OCI-M2 (cell line): Measurements from ENCODE around the gene DDX24.

Source experiments
- DNase-seq: peaks from one replicate; lab custom pipeline; 2025; ENCODE audit not compliant: unreplicated experiment; lab: John Stamatoyannopoulos, UW

DDX24 gene, protein sequence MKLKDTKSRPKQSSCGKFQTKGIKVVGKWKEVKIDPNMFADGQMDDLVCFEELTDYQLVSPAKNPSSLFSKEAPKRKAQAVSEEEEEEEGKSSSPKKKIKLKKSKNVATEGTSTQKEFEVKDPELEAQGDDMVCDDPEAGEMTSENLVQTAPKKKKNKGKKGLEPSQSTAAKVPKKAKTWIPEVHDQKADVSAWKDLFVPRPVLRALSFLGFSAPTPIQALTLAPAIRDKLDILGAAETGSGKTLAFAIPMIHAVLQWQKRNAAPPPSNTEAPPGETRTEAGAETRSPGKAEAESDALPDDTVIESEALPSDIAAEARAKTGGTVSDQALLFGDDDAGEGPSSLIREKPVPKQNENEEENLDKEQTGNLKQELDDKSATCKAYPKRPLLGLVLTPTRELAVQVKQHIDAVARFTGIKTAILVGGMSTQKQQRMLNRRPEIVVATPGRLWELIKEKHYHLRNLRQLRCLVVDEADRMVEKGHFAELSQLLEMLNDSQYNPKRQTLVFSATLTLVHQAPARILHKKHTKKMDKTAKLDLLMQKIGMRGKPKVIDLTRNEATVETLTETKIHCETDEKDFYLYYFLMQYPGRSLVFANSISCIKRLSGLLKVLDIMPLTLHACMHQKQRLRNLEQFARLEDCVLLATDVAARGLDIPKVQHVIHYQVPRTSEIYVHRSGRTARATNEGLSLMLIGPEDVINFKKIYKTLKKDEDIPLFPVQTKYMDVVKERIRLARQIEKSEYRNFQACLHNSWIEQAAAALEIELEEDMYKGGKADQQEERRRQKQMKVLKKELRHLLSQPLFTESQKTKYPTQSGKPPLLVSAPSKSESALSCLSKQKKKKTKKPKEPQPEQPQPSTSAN

DNA sequence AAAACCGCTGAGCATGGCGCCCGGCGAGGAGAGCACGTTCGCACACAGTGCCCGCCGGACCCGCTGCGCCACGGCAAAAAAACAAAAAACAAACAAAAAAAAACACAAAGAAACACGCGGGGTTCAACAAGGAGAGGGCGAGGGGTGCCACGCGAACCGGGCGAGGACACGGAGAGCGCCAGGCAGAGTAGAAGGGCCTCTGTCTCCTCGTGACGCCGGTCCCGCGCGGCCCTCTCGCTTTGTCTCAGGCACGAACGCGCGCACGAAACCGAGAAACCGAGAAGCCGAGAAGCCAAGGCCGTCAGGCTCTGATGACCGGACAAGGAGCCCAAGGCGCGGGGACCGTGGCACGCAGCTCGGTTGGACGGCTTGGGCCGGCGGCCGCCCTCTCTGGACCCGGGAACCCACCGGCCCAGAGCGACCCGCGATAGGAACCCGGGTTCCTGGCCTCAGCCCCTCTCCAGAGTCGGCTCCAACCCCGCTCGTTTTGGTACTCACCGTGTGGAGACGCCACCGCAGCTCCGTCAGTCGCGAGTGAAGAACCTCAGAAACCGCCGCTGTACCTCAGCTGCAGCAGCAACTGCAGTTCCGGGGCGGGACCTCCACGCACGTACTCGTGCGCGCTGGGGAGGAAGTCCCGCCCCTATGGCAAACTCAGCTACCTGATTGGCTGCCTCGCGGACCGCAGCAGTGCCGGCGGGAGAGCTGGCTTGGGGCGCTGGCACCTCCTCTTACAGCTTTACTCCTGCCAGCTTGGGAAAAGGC, at the start of gene DDX24, which contains the start of gene IFI27L1:
DDX24 (minus strand) TSS at position 582 of the 765 bp plus-strand sequence. CDS start 1,460 bp downstream, outside the sequence.
IFI27L1 (plus strand) TSS at position 690 of the 765 bp plus-strand sequence. CDS start 15,628 bp downstream, outside the sequence.
- peak; percentile 77 for DNase-seq

DNA sequence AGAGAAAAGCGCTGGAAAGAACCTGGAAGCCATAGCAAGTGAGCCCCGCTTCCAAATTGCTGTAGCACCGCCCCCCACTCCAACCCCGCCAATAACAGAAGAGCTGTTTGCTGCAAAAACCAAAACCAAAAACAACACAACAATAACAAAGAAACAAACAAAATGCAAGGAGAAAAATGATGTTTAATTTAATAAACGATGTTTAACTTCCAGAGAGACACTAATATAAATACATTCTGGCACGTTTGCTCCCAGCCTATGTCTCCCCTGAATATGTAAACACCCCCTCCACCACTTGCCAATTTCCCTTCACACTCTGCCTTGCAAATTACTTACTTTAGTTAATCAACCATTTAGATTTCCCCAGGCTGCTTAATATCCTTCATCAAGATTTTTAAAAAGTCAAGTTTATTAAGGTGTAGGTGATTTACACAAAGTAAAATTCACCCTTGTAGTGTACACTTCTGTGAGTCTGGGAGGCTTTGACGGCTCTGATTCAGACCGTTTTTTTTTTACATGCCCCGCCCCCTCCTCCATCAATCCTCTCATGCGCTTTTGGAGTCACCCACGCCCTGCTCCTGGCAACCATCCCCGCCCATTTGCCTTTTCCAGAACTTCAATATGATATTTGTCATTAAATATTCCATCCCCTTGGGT, 48.9 kb upstream of the DDX24 start:
- DNase-seq: peak; percentile 11

DNA sequence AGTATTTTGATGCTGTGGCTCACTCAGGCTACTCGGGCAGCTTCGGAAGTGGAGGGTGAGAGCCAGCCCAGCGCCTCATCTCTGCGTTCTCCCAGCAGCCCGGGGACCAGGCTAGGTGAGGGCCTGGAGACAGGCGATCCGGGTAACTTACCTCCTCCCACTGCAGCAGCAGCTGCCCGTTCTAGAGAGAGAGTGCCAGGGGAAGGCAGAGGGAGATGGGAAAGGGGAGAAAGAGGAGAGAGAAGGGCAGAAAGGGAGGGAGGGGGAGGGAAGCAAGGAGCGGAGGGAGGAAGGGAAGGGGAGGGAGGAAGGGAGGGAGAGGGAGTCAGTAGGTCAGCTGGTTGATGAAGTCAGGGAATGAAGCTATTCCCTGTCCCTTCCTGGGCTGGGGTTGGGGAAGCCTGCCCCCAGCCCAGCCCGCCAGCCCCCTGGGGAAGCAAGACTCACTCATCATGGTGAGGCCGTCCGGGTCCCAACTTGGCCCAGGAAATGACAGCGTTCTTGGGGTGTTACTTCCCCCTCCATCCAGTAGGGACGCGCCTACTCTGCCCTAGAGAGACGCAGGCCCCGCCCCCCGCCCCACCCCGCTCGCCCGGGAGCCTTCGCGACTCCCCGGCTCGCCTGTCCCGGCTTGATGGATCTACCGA, 48.2 kb upstream of the DDX24 start, which contains the start of gene IFI27L2:
IFI27L2 (minus strand) TSS at position 494 of the 647 bp plus-strand sequence; CDS start at position 454, 40 bp downstream.
- DNase-seq: no peak

- DNase-seq: no peak
Measured at GRCh38 chr14:94128216-94128839, 47.3 kb upstream of the DDX24 start.

DNA sequence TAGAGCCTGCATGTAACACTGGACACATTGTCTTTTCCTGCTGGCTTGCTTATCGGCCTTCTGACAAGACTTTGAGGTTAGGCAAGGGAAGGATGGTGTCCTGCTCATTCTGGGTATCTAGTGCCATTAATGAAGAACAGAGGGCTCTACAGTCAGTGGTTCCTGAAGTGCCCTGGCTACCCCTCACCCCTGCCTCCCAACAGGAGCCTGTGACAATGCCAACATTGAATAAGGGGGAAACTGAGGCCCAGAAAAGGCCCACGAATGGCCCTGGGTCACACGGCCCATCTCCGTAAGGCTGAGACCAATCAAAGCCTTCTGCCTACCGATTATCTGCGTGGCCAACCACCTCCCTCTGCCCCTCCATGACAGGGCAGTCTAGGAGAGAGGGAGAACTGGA, 46.3 kb upstream of the DDX24 start:
- DNase-seq: no peak

DNA sequence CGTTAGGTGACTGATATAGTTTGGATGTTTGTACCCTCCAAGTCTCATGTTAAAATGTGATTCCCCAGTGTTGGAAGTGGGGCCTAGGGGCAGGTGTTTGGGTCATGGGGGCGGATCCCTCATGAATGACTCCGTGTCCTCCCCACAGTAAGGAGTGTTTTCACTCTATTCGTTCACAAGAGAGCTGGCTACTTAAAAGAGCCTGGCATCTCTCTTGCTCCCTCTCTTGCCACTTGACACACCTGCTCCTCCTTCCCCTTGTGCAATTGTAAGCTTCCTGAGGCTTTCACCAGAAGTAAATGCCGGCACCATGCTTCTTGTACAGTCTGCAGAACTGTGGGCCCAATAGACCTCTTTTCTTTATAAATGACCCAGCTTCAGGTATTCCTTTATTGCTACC, 45.8 kb upstream of the DDX24 start:
- no peak for DNase-seq

DNA sequence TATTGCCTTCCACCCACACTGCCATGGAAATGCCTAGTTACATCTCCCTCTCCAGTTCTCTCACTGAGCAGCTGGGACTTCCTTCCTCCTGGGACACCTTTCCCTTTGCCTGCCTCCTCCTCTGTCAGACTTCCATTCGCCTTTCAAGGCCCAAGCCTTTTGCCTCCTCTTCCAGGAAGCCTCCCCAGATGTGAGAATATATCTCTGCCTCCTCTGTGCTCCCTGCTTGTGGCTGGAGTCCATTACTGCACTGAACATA, 45.3 kb upstream of the DDX24 start:
- DNase-seq: no peak

DNA sequence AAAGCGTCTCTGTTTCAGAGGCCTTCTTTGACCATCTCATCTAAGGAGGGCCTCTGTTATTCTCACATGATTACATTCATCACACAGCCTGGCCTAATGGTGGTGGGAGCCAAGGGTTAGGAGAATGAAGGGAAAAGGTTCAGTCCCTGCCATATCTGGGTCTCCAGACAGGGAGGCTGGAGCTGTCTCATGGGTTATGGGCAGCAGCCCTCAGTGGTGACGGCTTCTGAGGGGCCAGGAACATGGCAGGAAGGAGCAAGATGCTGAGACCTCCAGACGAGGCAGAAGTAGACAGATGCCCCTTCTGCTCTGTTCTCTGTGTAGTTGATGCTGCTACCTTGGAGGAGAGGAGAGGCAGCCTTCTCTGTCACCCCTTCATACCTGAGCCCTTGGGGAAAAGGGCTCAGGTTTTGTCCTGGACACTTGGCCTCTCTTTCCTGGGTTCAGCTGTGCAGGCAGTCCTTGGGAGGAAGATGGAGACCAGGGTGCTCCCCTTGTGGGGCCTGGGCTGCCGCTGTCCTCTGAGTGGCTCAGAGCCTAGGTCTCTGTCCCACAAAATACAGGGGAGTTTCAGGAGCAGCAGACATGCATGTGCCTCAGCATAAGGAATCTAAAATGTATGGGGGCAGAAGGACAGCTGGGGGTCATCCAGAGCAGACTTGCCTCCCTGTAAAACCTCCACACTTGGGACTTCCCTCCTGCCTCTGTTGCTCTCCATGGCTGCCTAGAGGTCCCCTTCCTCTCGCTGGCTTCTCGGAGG, 44.8 kb upstream of the DDX24 start:
- DNase-seq: no peak

GRCh38 chr14:94124582-94125377, 43.8 kb upstream of the DDX24 start:
- no peak for DNase-seq

DNA sequence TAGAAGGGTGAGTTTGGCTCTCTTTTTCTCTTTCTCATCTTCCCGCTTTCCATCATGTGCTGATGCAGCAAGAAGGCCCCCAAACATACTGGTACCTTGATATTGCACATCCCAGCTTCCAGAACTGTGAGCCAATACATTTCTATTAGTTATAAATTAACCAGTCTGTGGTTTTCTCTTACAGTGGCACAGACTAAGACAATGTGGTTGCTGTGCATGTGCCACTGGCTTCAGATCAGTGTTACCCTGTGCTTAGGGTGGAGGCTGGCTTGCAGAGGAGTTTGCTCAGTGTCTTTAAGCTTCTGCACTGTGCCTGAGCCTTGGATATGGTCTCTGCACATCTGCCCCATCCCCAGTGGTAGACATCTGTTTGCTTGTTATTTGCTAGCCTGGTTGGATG, 42.9 kb upstream of the DDX24 start:
- no peak for DNase-seq

DNA sequence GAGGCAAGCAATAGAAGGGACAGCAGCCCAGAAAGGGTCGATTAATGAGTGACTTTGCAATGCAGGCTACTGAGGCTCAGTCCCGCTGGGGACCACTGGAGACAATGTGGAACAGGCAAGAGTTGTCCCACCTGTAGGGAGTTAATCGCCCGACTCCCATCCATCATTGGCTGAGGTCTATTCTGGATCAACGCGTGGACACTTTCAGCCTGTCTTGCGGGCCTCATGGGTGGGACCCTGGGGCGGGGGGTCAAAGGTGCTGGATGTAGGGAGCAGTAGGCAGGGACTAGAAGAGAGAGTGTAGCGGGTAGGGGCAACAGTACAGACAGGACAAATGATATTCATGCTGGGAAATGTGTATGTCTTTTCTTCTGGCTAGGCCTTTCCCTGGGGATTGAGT, 42.3 kb upstream of the DDX24 start:
- DNase-seq: no peak

DNA sequence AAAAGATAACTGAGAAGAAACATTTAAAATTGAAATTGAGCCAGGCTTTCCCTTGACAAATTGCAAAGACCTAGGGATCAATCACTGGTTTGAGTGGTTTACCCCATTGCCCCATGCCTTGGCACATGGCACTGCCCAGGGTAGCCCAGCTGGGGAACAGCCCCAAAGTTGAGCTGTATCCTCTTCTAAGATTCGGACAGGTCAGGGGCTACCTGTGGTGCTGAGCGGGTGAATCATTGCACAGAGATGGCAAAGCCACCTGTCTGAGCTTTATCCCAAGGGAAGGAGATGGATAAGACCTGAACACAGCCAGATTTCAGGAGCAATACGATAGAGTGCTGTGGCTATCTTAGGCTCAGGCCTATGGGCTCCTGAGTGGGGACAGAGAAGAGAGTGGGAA, 41.4 kb upstream of the DDX24 start:
- no peak for DNase-seq

DNA sequence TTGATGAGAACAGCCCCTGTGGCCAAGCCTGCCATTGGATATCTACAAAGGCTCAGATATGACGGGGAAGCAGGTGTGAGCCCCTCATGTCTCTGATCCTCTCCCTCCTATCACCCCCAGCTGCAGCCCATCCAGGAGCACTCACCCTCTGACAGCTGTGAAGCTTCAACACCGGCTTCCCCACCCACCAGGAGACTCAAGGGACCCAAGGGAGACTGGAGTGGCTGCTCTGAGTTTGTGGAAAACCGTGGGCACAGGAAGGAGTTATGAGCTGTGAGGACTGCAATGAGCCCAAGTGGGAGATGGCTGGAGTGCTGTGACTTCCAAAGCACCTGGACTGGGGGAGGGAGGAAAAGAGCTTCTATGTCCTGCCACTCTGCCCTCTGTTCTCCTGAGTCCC, 40.5 kb upstream of the DDX24 start:
- no peak for DNase-seq

GRCh38 chr14:94120667-94121340, 39.8 kb upstream of the DDX24 start:
- no peak for DNase-seq

DNA sequence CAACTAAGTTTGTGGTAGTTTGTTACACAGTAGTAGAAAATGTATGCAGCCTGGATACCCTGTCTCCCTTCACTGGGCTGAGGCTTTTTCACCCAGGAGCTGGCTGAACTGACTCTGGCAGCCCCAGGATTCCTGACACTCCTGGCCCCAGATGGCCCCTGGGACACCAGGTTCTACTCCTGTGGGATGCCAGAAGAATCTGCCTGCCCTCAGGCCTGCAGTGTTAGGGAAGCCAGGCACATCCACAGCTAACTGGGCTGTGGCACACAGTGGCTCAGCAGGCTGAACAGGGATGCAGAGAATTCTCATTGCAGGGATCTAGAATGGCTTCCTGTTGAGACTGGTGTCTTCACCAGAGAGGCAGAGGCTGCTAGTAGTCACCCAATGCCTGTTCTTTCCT, 38.1 kb upstream of the DDX24 start:
- DNase-seq: no peak

DNA sequence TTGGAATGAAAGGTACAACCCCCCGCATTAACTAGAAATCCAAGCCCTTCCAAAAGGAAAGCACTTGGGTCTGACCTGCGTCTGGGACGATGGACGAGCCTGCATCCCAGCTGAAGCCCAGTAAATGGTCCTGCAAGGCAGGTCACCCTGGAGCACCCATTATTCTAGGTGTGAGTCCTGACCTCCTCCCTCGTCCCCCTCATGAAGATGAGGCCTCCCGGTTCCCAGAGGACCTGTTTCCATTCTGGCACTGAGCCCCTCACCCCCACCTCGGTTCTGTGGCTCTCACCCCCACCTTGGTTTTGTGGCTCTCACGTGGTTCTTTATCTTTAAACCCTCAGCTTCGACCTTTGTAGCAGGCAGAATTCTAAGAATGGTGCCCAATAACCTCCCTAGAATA, 36.9 kb upstream of the DDX24 start:
- no peak for DNase-seq

- no peak for DNase-seq
Measured at GRCh38 chr14:94116701-94117100, 35.7 kb upstream of the DDX24 start.

GRCh38 chr14:94115631-94116030, 34.6 kb upstream of the DDX24 start:
- DNase-seq: no peak
